ENCODE data around the gene FZD10. TPM values are rescaled to one million over a fixed set of nuclear protein-coding genes. Genes with fewer than 3 reads are reported as not detected.

Gene FZD10
- total RNA-seq, 1 donor from 2014 or later, result 5.1 TPM

DNA sequence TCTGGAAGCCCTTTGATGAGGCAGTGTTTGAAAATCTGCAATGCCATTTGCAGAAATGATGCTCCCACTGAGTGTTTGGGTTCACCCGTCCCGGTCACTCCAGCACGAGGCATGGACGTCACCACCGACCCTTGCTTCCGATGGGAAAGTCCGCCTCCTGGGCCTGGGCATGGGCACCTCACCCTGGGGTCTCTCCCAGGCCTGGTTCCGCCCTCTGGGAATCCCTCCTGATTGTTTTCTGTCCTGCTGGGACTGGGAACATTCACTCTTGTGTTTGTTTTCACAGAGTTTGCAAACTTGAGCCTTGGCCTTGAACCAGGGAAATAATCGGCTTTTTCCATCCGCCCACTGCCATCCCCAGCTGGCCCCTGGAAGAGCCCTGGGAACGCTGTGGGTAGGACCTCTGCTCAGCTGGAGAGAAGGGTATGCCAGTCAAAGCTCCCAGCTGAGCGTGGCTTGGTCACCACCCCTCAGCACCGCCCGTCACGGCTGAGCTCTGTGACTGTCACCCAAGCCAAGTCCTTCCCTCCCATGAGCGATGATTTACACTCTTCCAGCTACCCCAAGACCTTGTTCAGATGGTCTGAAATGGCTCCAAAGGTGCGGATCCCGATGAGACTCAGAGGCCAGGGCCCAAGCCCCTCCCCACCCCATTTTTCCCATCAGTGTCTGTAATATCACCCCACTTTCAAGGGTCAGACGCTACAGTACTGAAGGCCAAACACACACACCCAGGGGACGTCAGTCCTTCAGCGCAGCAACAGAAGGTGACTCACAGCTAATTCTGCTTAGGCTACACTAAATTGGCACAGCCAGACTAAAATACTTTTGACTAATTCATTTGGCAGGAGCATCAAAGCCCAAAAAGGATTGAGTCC, 34.1 kb upstream of the FZD10 start:
- Histone ChIP-seq H3K36me3 (ENCODE audit: control insufficient read depth, insufficient read depth, low read length) (no peaks in the 10 kb centered on the region), H3K4me3 (ENCODE audit: low read depth, low read length) (no peak overlapping the region), H3K27me3 (ENCODE audit: control insufficient read depth, insufficient read depth, low read length) (no peaks in the 10 kb centered on the region)
- no peak for TF ChIP-seq CTCF (IDR thresholded peaks at IDR 0.05; ENCODE audit: insufficient read depth, low read length, poor library complexity, severe bottlenecking)
- no peak for DNase-seq (ENCODE audit: low read depth)

DNA sequence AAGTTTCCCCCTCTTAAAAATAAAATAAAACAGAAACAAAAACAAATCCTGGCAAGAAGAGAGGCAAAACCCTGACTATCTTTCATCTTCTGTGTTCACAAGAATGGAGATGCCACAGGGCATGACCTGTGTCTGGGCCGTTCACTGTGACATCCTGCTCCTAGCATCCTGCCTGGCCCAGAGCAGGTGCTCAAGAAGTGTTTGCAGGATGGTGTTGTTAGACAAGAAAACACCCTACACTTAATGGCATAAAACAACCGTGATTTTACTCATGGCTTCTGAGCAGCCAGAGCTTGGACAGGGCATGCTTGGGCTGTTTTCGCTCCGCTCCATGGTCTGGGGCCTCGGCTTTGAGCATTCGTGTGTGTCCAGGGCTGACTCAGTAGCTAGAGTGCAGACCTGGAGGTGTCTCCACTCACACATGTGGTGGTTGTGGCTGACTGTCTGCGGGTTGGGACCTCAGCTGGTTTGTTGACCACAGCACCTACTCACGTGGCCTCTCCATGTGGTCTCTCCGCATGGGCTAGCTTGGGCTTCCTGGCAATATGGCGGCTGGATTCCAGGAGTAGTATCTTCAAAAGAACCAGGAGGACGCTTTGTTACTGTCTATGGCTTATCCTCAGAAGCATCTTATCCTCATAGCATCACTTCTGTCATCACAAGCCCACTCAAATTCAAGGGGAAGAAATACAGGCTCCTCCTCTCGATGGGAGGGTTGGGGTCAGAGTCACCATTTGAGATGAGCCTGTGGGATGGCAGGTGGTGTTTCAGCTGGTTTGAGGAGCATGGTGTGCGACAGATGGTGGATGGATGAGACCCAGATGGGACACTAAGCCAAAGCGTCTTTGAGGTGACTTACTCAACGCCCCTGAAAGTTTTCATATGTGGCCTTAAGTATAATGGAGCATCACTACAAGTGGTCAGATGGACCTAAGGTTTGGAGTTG, 33.2 kb upstream of the FZD10 start:
- no peak for DNase-seq (ENCODE audit: low read depth)
- no peaks in the 10 kb centered on the region for H3K36me3 ChIP-seq (ENCODE audit: control insufficient read depth, insufficient read depth, low read length)
- TF ChIP-seq CTCF (IDR thresholded peaks at IDR 0.05; ENCODE audit: insufficient read depth, low read length, poor library complexity, severe bottlenecking), result no peak
- no peaks in the 10 kb centered on the region for H3K27me3 ChIP-seq (ENCODE audit: control insufficient read depth, insufficient read depth, low read length)
- H3K4me3 ChIP-seq (ENCODE audit: low read depth, low read length), result no peak overlapping the region

DNA sequence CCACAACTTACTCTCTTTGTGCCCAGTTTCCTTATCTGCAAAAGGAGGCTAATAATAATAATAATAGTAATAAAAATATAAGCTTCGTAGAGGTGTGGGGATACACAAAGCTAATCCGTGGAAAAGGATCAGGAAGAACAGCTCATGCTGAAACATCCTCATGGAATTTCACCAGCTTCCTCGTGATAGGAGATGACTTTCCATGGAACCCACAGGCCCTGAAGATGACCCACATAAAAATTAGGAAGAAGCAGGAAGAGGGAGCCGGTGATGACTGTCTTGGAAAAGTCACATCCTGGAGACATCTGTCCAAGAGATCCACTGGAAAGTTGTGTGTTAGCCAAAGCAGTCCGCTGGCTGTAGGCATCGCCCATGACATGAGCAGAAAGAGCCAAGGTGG, 31.9 kb upstream of the FZD10 start:
- Histone ChIP-seq H3K4me3 (ENCODE audit: low read depth, low read length) (no peak overlapping the region), H3K27me3 (ENCODE audit: control insufficient read depth, insufficient read depth, low read length) (no peaks in the 10 kb centered on the region), H3K36me3 (ENCODE audit: control insufficient read depth, insufficient read depth, low read length) (no peaks in the 10 kb centered on the region)
- TF ChIP-seq CTCF (IDR thresholded peaks at IDR 0.05; ENCODE audit: insufficient read depth, low read length, poor library complexity, severe bottlenecking), result no peak
- no peak for DNase-seq (ENCODE audit: low read depth)

- H3K27me3 ChIP-seq (ENCODE audit: control insufficient read depth, insufficient read depth, low read length), result no peaks in the 10 kb centered on the region
- no peak for DNase-seq (ENCODE audit: low read depth)
- H3K4me3 ChIP-seq (ENCODE audit: low read depth, low read length), result no peak overlapping the region
- TF ChIP-seq CTCF (IDR thresholded peaks at IDR 0.05; ENCODE audit: insufficient read depth, low read length, poor library complexity, severe bottlenecking), result no peak
- H3K36me3 ChIP-seq (ENCODE audit: control insufficient read depth, insufficient read depth, low read length), result no peaks in the 10 kb centered on the region
Observed at GRCh38 chr12:130131025-130131424, 31.2 kb upstream of the FZD10 start.

DNA sequence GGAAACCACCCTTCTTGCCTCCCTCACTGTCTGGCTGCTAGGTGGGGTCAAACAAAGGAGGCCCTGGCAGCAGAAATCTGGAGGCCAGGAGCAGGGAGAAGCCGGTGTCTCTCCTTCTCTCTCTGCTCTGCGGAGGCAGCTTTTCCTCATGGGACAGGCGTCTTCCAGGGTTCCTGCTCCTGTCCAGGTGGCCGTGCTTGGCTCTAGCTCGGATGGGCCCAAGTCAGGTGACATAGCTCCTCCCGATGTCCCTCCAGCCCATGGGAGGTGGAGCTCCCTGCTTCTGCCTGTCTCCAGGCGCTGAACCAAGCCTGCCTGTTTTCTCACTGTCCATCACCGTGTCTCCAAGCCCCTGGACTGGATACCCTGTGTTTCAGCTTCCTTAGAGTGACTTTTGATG, 30.5 kb upstream of the FZD10 start:
- TF ChIP-seq CTCF (IDR thresholded peaks at IDR 0.05; ENCODE audit: insufficient read depth, low read length, poor library complexity, severe bottlenecking), result no peak
- Histone ChIP-seq H3K4me3 (ENCODE audit: low read depth, low read length) (no peak overlapping the region), H3K36me3 (ENCODE audit: control insufficient read depth, insufficient read depth, low read length) (no peaks in the 10 kb centered on the region), H3K27me3 (ENCODE audit: control insufficient read depth, insufficient read depth, low read length) (no peaks in the 10 kb centered on the region)
- DNase-seq (ENCODE audit: low read depth), result no peak
